ENCODE measurements around the gene SVEP1. TPM values are rescaled to one million over a fixed set of nuclear protein-coding genes. Genes with fewer than 3 reads are reported as not detected.

SVEP1 gene
- total RNA-seq = 30.8 and 150 TPM in 2 replicates

DNA sequence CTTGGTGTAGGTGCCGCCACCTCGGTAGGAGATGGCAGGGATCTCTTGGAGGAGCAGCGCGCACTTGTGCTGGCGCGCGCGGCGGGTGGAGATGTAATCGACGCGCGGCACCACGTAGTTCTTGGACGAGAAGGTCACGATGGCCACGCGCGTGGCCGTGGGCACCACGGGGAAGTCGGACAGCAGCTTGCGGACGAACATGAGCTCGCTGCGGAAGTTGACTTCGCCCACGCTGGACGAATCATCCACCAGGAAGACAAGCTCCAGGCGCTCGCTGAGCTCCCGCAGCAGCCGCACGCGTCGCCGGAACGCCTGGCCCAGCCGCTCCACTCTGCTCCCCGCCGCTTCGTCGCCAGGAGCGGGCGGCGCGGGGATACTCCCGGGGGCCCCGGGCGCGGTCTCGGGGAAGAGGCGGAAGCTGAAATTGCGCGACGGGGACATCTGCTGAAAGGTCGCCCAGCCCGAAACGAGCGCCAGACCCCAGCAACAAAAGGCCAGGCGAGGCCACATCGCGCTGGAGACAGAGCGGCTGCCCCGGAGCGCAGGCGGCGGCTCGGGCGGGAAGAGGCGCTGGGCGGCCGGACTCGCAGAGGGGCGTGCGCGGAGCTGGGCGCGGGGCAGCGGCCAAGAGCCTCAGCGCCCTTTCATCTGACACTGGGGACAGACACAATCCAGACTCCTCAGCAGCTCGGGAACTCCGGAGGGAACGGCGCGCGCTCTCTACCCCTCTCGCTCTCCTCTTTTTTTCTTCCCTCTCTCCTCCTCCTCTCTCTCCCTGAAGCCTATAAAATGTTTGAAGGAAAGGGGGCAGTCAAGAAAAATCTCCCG is at the start of gene SVEP1:
TSS of gene SVEP1 (minus strand) at position 708 of the 828 bp plus-strand sequence. CDS start at position 510, 198 bp downstream.

DNA sequence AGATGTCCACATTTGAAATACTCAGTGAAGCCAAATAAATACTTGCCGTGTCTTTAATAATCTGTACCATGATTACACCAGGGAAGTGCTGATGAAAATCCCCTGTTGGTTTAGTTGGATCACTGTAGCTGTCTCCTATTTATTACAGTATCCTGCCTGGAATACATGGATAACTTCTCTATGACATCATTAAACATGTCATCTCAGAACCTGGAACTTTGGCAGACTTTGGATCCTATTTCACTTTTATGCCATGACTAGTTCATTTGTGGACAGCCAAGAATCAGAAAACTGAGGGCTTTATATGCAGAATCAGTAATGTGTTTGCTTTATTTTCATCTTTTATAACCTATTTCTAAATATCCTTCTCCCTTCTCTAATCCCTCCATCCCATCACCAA is 241.8 kb downstream of the SVEP1 start, which contains the start of gene TXNDC8:
TSS of gene TXNDC8 (minus strand) at position 137 of the 400 bp plus-strand sequence.

Other genes with a start within 250 kb of the SVEP1 start
- gene TXNDC8, start 241.9 kb downstream of the SVEP1 start, total RNA-seq = 1.9 TPM in 1 of 2 replicates, not detected in the other
- gene MUSK, start 89.0 kb upstream of the SVEP1 start, total RNA-seq = 1.7 and 1.9 TPM in 2 replicates

Data from smooth muscle cell of trachea (primary cell).